Lower leg skin (tissue), 3 donors: Measurements from ENCODE around the gene PLEKHG4B.

Experiments used
- CTCF ChIP-seq, 3 donors: fragments of 450-650 bp; IDR thresholded peaks; one replicate each; pipeline ENCODE4 v1.5.1; 2016; ENCODE audit warnings: antibody characterized with exemption in 3 of 3, mild to moderate bottlenecking in 3 of 3, moderate library complexity in 2 of 3
- POLR2A ChIP-seq, 2 donors: fragments of 450-650 bp; IDR thresholded peaks; one replicate each; pipeline ENCODE4 v1.6.1; 2016 to 2017; ENCODE audit warnings: antibody characterized with exemption in 2 of 2, mild to moderate bottlenecking in 1 of 2, moderate library complexity in 1 of 2

GRCh38 chr5:204001-204400 lies 112.0 kb downstream of the PLEKHG4B start:
- TF ChIP-seq POLR2A (IDR thresholded peaks at IDR 0.05) (no peak), CTCF (IDR thresholded peaks at IDR 0.05) (no peak)
